WTC11 (cell line): Measurements from ENCODE around the gene SLC17A8. TPM values are rescaled to one million over a fixed set of nuclear protein-coding genes. Genes with fewer than 3 reads are reported as not detected.

ENCODE experiments used
- ATAC-seq: fragments of 200-7000 bp; cut with Tn5 transposase; 2 replicates; pipeline ENCODE4 v1.10.0; 2021; ENCODE audit warnings: mild to moderate bottlenecking, moderate library complexity
- CTCF ChIA-PET: fragments of 300-600 bp; sonication (Branson Sonifier 250); formaldehyde crosslinking; loops from one replicate; lab custom pipeline; 2021; ENCODE audit warnings: antibody characterized with exemption; lab: Charles Lee
- POLR2A ChIA-PET: fragments of 350-600 bp; sonication (Branson Sonifier 250); formaldehyde crosslinking; loops from one replicate; lab custom pipeline; 2021; ENCODE audit warnings: antibody characterized with exemption; lab: Charles Lee
- DNase-seq: peaks from one replicate; pipeline ENCODE4 v3.0.0; 2021; ENCODE audit warnings: low spot score
- H3K27ac Mint-ChIP-seq: 2 replicates; pipeline ENCODE4 v1.8.0; 2021; ENCODE audit warnings: mixed read lengths
- H3K27me3 Mint-ChIP-seq: 2 replicates; pipeline ENCODE4 v1.8.0; 2021; ENCODE audit warnings: low read depth, mild to moderate bottlenecking, moderate library complexity, mixed read lengths
- H3K36me3 Mint-ChIP-seq: 2 replicates; pipeline ENCODE4 v1.8.0; 2021; ENCODE audit warnings: mixed read lengths
- H3K4me1 Mint-ChIP-seq: 2 replicates; pipeline ENCODE4 v1.8.0; 2022; ENCODE audit warnings: mixed read lengths
- H3K4me3 Mint-ChIP-seq: 2 replicates; pipeline ENCODE4 v1.8.0; 2021; ENCODE audit warnings: mild to moderate bottlenecking, moderate library complexity, mixed read lengths
- H3K9me3 Mint-ChIP-seq: 2 replicates; pipeline ENCODE4 v1.8.0; 2021; ENCODE audit warnings: mixed read lengths
- ATF2 ChIP-seq: sonication (generic); formaldehyde crosslinking; IDR thresholded peaks from 2 replicates; pipeline ENCODE4 v1.8.1; 2022; ENCODE audit warnings: low read depth, missing genetic modification reagents, borderline replicate concordance
- ATF6 ChIP-seq: sonication (generic); formaldehyde crosslinking; IDR thresholded peaks from 2 replicates; pipeline ENCODE4 v1.8.1; 2023; ENCODE audit warnings: mild to moderate bottlenecking, missing genetic modification reagents
- CDX4 ChIP-seq: fragments of 250-450 bp; sonication (Bioruptor Pico); IDR thresholded peaks from 2 replicates; pipeline ENCODE4 v1.9.0; 2021; ENCODE audit warnings: moderate library complexity, mild to moderate bottlenecking, inconsistent platforms, borderline replicate concordance
- E2F4 ChIP-seq: sonication (generic); formaldehyde crosslinking; IDR thresholded peaks from 2 replicates; pipeline ENCODE4 v1.8.1; 2022; ENCODE audit warnings: low read depth, mild to moderate bottlenecking, moderate library complexity, missing genetic modification reagents, borderline replicate concordance
- ERG ChIP-seq: fragments of 250-450 bp; sonication (Bioruptor Pico); IDR thresholded peaks from 2 replicates; pipeline ENCODE4 v1.8.0; 2021; ENCODE audit warnings: mild to moderate bottlenecking
- FOXK1 ChIP-seq: sonication (generic); formaldehyde crosslinking; IDR thresholded peaks from 2 replicates; pipeline ENCODE4 v1.8.0; 2022; ENCODE audit warnings: mild to moderate bottlenecking, moderate library complexity, missing genetic modification reagents
- FOXP4 ChIP-seq: sonication (generic); formaldehyde crosslinking; IDR thresholded peaks from 2 replicates; pipeline ENCODE4 v1.8.0; 2022; ENCODE audit warnings: mild to moderate bottlenecking, missing genetic modification reagents
- KAT7 ChIP-seq: sonication (generic); formaldehyde crosslinking; IDR thresholded peaks from 2 replicates; pipeline ENCODE4 v1.8.1; 2023; ENCODE audit warnings: missing genetic modification reagents, mild to moderate bottlenecking, borderline replicate concordance
- MXD4 ChIP-seq: fragments of 250-450 bp; sonication (Bioruptor Pico); IDR thresholded peaks from 2 replicates; pipeline ENCODE4 v1.8.0; 2021; ENCODE audit warnings: mild to moderate bottlenecking, moderate library complexity, borderline replicate concordance
- NFATC4 ChIP-seq: fragments of 250-450 bp; sonication (Bioruptor Pico); IDR thresholded peaks from 2 replicates; pipeline ENCODE4 v1.9.0; 2021; ENCODE audit warnings: mild to moderate bottlenecking
- NR2C2 ChIP-seq: sonication (generic); formaldehyde crosslinking; IDR thresholded peaks from 2 replicates; pipeline ENCODE4 v1.8.0; 2022; ENCODE audit warnings: mild to moderate bottlenecking, missing genetic modification reagents
- NR3C1 ChIP-seq: sonication (generic); formaldehyde crosslinking; conservative IDR thresholded peaks from 2 replicates; pipeline ENCODE4 v1.8.1; 2023; ENCODE audit warnings: low read depth, mild to moderate bottlenecking, missing genetic modification reagents
- OVOL2 ChIP-seq: fragments of 250-450 bp; sonication (Bioruptor Pico); IDR thresholded peaks from 2 replicates; pipeline ENCODE4 v1.9.0; 2021; ENCODE audit warnings: mild to moderate bottlenecking, borderline replicate concordance
- RORB ChIP-seq: fragments of 250-450 bp; sonication (Bioruptor Pico); IDR thresholded peaks from 2 replicates; pipeline ENCODE4 v1.9.0; 2021; ENCODE audit warnings: mild to moderate bottlenecking
- SOX15 ChIP-seq: fragments of 250-450 bp; sonication (Bioruptor Pico); IDR thresholded peaks from 2 replicates; pipeline ENCODE4 v1.9.0; 2021; ENCODE audit warnings: mild to moderate bottlenecking
- TP53 ChIP-seq: sonication (generic); formaldehyde crosslinking; IDR thresholded peaks from 2 replicates; pipeline ENCODE4 v1.8.1; 2023; ENCODE audit warnings: mild to moderate bottlenecking, missing genetic modification reagents
- total RNA-seq: library from RNA; stranded (reverse); gene quantifications from 3 replicates; pipeline ENCODE4 v1.2.3, GENCODE V29; 2021
- TF ChIP-seq, protein P1 (sequence below): sonication (generic); formaldehyde crosslinking; IDR thresholded peaks from 2 replicates; pipeline ENCODE4 v1.8.0; 2022; ENCODE audit warnings: mild to moderate bottlenecking, missing genetic modification reagents
- TF ChIP-seq, protein P2 (sequence below): sonication (generic); formaldehyde crosslinking; IDR thresholded peaks from 2 replicates; pipeline ENCODE4 v1.8.1; 2023; ENCODE audit warnings: mild to moderate bottlenecking, missing genetic modification reagents, borderline replicate concordance
- TF ChIP-seq, protein P3 (sequence below): sonication (generic); formaldehyde crosslinking; IDR thresholded peaks from 2 replicates; pipeline ENCODE4 v1.8.1; 2023; ENCODE audit warnings: mild to moderate bottlenecking, missing genetic modification reagents, moderate library complexity

Gene SLC17A8
- total RNA-seq, 1 experiment from 2014 or later: 0.26 TPM

DNA sequence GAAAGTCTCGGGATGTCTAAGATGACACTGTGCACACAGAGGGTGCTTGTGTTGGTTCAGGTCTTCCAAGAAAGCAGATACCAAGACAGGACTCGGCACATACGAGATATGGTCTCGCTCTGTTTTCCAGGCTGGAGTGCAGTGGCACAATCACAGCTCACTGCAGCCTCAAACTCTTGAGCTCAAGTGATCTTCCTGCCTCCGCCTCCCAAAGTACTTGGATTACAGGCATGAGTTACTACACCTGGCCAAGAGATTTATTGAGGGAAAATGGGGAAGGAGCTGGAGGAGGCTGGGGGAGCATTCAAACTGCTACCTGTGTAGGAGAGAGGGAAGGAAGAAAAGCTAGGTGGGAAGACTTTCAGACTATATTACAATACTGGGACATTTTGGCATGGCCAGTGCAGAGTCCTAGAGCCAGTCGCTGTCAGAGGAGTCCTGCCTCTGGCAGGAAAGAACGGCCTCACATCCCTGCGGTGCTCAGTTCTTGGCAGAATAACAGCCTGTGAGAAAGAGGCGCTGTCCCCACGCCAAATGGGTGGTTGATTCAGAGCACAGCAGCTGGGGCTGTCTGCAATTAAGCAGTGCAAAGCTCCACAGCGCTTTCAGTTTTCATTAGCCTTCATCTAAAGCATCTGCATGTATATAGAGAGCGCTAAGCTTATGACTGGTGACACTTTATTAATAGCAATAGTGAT, 18.3 kb downstream of the SLC17A8 start (continued):
- TF ChIP-seq FOXP4: no peak
- TF ChIP-seq ATF6 (CRISPR knock-in tag): no peak

GRCh38 chr12:100376161-100376560, 19.3 kb downstream of the SLC17A8 start:
- peaks cover 37% of the 10 kb centered on the region for H3K4me1 Mint-ChIP-seq
- ChIA-PET CTCF (interaction anchor here (0.6 to 3.8 kb wide), 2 partner anchors 29 to 90 kb away, joined by 3 to 24 read pairs; no protein-coding TSS in a partner anchor), POLR2A (no interaction called here)
- DNase-seq (no peak), ATAC-seq (no peak)
- no peak overlapping the region for H3K4me3 Mint-ChIP-seq
- H3K27me3 Mint-ChIP-seq: peaks cover 49% of the 10 kb centered on the region
- no peaks in the 10 kb centered on the region for H3K36me3 Mint-ChIP-seq
- no peaks in the 10 kb centered on the region for H3K9me3 Mint-ChIP-seq
- H3K27ac Mint-ChIP-seq: no peak overlapping the region
- no peak for TF ChIP-seq ERG (CRISPR knock-in tag)
- no peak for TF ChIP-seq CDX4
- no peak for TF ChIP-seq TP53 (CRISPR knock-in tag)
- no peak for TF ChIP-seq MXD4 (CRISPR knock-in tag)
- TF ChIP-seq NFATC4 (CRISPR knock-in tag): no peak
- TF ChIP-seq E2F4 (CRISPR knock-in tag): no peak
- TF ChIP-seq RORB (CRISPR knock-in tag): no peak
- no peak for TF ChIP-seq FOXK1 (CRISPR knock-in tag)
- TF ChIP-seq SOX15 (CRISPR knock-in tag): no peak
- no peak for TF ChIP-seq ATF2 (CRISPR knock-in tag)
- no peak for TF ChIP-seq OVOL2 (CRISPR knock-in tag)
- no peak for TF ChIP-seq KAT7 (CRISPR knock-in tag)
- TF ChIP-seq, protein P1, sequence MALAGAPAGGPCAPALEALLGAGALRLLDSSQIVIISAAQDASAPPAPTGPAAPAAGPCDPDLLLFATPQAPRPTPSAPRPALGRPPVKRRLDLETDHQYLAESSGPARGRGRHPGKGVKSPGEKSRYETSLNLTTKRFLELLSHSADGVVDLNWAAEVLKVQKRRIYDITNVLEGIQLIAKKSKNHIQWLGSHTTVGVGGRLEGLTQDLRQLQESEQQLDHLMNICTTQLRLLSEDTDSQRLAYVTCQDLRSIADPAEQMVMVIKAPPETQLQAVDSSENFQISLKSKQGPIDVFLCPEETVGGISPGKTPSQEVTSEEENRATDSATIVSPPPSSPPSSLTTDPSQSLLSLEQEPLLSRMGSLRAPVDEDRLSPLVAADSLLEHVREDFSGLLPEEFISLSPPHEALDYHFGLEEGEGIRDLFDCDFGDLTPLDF: no peak
- no peak for TF ChIP-seq NR3C1 (CRISPR knock-in tag)
- TF ChIP-seq, protein P2, sequence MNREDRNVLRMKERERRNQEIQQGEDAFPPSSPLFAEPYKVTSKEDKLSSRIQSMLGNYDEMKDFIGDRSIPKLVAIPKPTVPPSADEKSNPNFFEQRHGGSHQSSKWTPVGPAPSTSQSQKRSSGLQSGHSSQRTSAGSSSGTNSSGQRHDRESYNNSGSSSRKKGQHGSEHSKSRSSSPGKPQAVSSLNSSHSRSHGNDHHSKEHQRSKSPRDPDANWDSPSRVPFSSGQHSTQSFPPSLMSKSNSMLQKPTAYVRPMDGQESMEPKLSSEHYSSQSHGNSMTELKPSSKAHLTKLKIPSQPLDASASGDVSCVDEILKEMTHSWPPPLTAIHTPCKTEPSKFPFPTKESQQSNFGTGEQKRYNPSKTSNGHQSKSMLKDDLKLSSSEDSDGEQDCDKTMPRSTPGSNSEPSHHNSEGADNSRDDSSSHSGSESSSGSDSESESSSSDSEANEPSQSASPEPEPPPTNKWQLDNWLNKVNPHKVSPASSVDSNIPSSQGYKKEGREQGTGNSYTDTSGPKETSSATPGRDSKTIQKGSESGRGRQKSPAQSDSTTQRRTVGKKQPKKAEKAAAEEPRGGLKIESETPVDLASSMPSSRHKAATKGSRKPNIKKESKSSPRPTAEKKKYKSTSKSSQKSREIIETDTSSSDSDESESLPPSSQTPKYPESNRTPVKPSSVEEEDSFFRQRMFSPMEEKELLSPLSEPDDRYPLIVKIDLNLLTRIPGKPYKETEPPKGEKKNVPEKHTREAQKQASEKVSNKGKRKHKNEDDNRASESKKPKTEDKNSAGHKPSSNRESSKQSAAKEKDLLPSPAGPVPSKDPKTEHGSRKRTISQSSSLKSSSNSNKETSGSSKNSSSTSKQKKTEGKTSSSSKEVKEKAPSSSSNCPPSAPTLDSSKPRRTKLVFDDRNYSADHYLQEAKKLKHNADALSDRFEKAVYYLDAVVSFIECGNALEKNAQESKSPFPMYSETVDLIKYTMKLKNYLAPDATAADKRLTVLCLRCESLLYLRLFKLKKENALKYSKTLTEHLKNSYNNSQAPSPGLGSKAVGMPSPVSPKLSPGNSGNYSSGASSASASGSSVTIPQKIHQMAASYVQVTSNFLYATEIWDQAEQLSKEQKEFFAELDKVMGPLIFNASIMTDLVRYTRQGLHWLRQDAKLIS (CRISPR knock-in tag): no peak
- TF ChIP-seq, protein P3, sequence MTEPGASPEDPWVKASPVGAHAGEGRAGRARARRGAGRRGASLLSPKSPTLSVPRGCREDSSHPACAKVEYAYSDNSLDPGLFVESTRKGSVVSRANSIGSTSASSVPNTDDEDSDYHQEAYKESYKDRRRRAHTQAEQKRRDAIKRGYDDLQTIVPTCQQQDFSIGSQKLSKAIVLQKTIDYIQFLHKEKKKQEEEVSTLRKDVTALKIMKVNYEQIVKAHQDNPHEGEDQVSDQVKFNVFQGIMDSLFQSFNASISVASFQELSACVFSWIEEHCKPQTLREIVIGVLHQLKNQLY (CRISPR knock-in tag): no peak
- TF ChIP-seq NR2C2: no peak
